ENCODE data around the gene ZKSCAN3. TPM values are rescaled to one million over a fixed set of nuclear protein-coding genes. Genes with fewer than 3 reads are reported as not detected.

ZKSCAN3 gene
- polyA plus RNA-seq, 1 donor (not counting 4 experiments of a cell fraction or from before 2014, with no cell fraction given), result 3.1 TPM

GRCh38 chr6:28330041-28330440 is 19.7 kb upstream of the ZKSCAN3 start:
- H3K4me3 ChIP-seq (ENCODE audit: control insufficient read depth in 2 of 3, extremely low read depth in 1 of 3, insufficient read depth in 2 of 3, low read depth in 1 of 3, low read length in 3 of 3), result no peak overlapping the region
- H4K20me1 ChIP-seq (ENCODE audit: control insufficient read depth, extremely low read depth, insufficient read depth, low read length), result no peaks in the 10 kb centered on the region
- no peaks in the 10 kb centered on the region for H3K9me1 ChIP-seq (ENCODE audit: control insufficient read depth, extremely low read depth, insufficient read depth, low read length)
- H3K27me3 ChIP-seq (ENCODE audit: control insufficient read depth, extremely low read depth, insufficient read depth, low read length), result no peaks in the 10 kb centered on the region
- FAIRE-seq (no peak), DNase-seq (ENCODE audit: low read depth, low spot score) (no peak)
- no peak overlapping the region for H3K4me2 ChIP-seq (ENCODE audit: control insufficient read depth, extremely low read depth, insufficient read depth, low read depth, low read length)
- dilution Hi-C loops (cut with MboI; ENCODE audit: extremely low pct_ligation_motif_present, low sequenced_read_pairs), result no loop called here
- H3K9me3 ChIP-seq (ENCODE audit: control insufficient read depth, low read depth, low read length), result peaks cover 13% of the 10 kb centered on the region
- peaks cover 3 to 10% of the 10 kb centered on the region in 2 experiments for H3K36me3 ChIP-seq (ENCODE audit: control insufficient read depth in 2 of 2, extremely low read depth in 1 of 2, insufficient read depth in 2 of 2, low read length in 2 of 2)
- no peak overlapping the region for H3K9ac ChIP-seq (ENCODE audit: control insufficient read depth, extremely low read depth, insufficient read depth, low read length)
- no peak overlapping the region for H2AFZ ChIP-seq (ENCODE audit: control insufficient read depth, low read length)
- H3K27ac ChIP-seq (ENCODE audit: control insufficient read depth, insufficient read depth, low read length), result no peak overlapping the region
- H3K4me1 ChIP-seq (ENCODE audit: control insufficient read depth, extremely low read depth, insufficient read depth, low read length), result no peaks in the 10 kb centered on the region
- no peaks in the 10 kb centered on the region for H3K79me2 ChIP-seq (ENCODE audit: control insufficient read depth, insufficient read depth, low read length)
- no peak for TF ChIP-seq CTCF (optimal IDR thresholded peaks at IDR 0.05 in 1 of 3, IDR thresholded peaks at IDR 0.05 in 1 of 3, conservative IDR thresholded peaks at IDR 0.05 in 1 of 3; ENCODE audit: extremely low read depth in 1 of 3, insufficient read depth in 2 of 3, low read length in 3 of 3)
- TF ChIP-seq EZH2 (IDR thresholded peaks at IDR 0.05; ENCODE audit: low read length), result no peak

- H3K36me3 ChIP-seq (ENCODE audit: control insufficient read depth in 2 of 2, extremely low read depth in 1 of 2, insufficient read depth in 2 of 2, low read length in 2 of 2), result no peaks in the 10 kb centered on the region
- TF ChIP-seq EZH2 (IDR thresholded peaks at IDR 0.05; ENCODE audit: low read length) (no peak), CTCF (optimal IDR thresholded peaks at IDR 0.05 in 1 of 3, IDR thresholded peaks at IDR 0.05 in 1 of 3, conservative IDR thresholded peaks at IDR 0.05 in 1 of 3; ENCODE audit: extremely low read depth in 1 of 3, insufficient read depth in 2 of 3, low read length in 3 of 3) (no peak)
- no peaks in the 10 kb centered on the region for H3K9me1 ChIP-seq (ENCODE audit: control insufficient read depth, extremely low read depth, insufficient read depth, low read length)
- no peak overlapping the region for H2AFZ ChIP-seq (ENCODE audit: control insufficient read depth, low read length)
- no peak overlapping the region for H3K4me3 ChIP-seq (ENCODE audit: control insufficient read depth in 2 of 3, extremely low read depth in 1 of 3, insufficient read depth in 2 of 3, low read depth in 1 of 3, low read length in 3 of 3)
- H3K4me2 ChIP-seq (ENCODE audit: control insufficient read depth, extremely low read depth, insufficient read depth, low read depth, low read length), result no peak overlapping the region
- dilution Hi-C loops (cut with MboI; ENCODE audit: extremely low pct_ligation_motif_present, low sequenced_read_pairs), result no loop called here
- H3K79me2 ChIP-seq (ENCODE audit: control insufficient read depth, insufficient read depth, low read length), result no peaks in the 10 kb centered on the region
- DNase-seq (ENCODE audit: low read depth, low spot score) (no peak), FAIRE-seq (no peak)
- no peaks in the 10 kb centered on the region for H4K20me1 ChIP-seq (ENCODE audit: control insufficient read depth, extremely low read depth, insufficient read depth, low read length)
- H3K27me3 ChIP-seq (ENCODE audit: control insufficient read depth, extremely low read depth, insufficient read depth, low read length), result no peaks in the 10 kb centered on the region
- peaks cover 13% of the 10 kb centered on the region for H3K4me1 ChIP-seq (ENCODE audit: control insufficient read depth, extremely low read depth, insufficient read depth, low read length)
- no peak overlapping the region for H3K27ac ChIP-seq (ENCODE audit: control insufficient read depth, insufficient read depth, low read length)
- H3K9me3 ChIP-seq (ENCODE audit: control insufficient read depth, low read depth, low read length), result no peaks in the 10 kb centered on the region
- H3K9ac ChIP-seq (ENCODE audit: control insufficient read depth, extremely low read depth, insufficient read depth, low read length), result no peak overlapping the region
Measured at GRCh38 chr6:28333047-28333446, 16.7 kb upstream of the ZKSCAN3 start.

Measured in keratinocyte (primary cell).